Adipocyte (in vitro differentiated cells): ENCODE results near the gene SORCS2.

Experiments used
- DNase-seq: peaks from one replicate; pipeline ENCODE4 v3.0.0-alpha.2; 2015; ENCODE audit warnings: low read depth
- H3K27me3 ChIP-seq: replicated peaks from 2 replicates; pipeline ENCODE4 v1.7.0; 2013; ENCODE audit warnings: mild to moderate bottlenecking, low read length, moderate library complexity; ENCODE audit not compliant: control insufficient read depth, insufficient read depth
- H3K36me3 ChIP-seq: 2 replicates; pipeline ENCODE4 v1.7.0; 2013; ENCODE audit warnings: low read length, mild to moderate bottlenecking, moderate library complexity; ENCODE audit not compliant: control insufficient read depth, insufficient read depth, severe bottlenecking
- H3K4me1 ChIP-seq: 2 replicates; pipeline ENCODE4 v1.7.0; 2013; ENCODE audit warnings: mild to moderate bottlenecking, low read length, moderate library complexity; ENCODE audit not compliant: control insufficient read depth, insufficient read depth
- H3K4me3 ChIP-seq: 2 replicates; pipeline ENCODE4 v1.7.0; 2013; ENCODE audit warnings: mild to moderate bottlenecking, low read length, moderate library complexity
- H3K9ac ChIP-seq: 2 replicates; pipeline ENCODE4 v1.7.0; 2013; ENCODE audit warnings: mild to moderate bottlenecking, low read length, moderate library complexity
- H3K9me3 ChIP-seq: 2 replicates; pipeline ENCODE4 v1.7.0; 2013; ENCODE audit warnings: mild to moderate bottlenecking, low read length, moderate library complexity; ENCODE audit not compliant: control insufficient read depth

The SORCS2 gene

GRCh38 chr4:7172946-7173345 is 19.4 kb upstream of the SORCS2 start:
- Histone ChIP-seq H3K4me3 (no peak overlapping the region), H3K9ac (no peak overlapping the region), H3K27me3 (peaks cover under 1% of the 10 kb centered on the region), H3K4me1 (no peaks in the 10 kb centered on the region), H3K9me3 (no peaks in the 10 kb centered on the region), H3K36me3 (no peaks in the 10 kb centered on the region)
- DNase-seq: no peak

- peaks cover 1% of the 10 kb centered on the region for H3K9me3 ChIP-seq
- no peak for DNase-seq
- H3K36me3 ChIP-seq: no peaks in the 10 kb centered on the region
- H3K4me3 ChIP-seq: no peak overlapping the region
- H3K27me3 ChIP-seq: no peaks in the 10 kb centered on the region
- H3K4me1 ChIP-seq: no peaks in the 10 kb centered on the region
- no peak overlapping the region for H3K9ac ChIP-seq
Measured at GRCh38 chr4:7173841-7174449, 18.4 kb upstream of the SORCS2 start.

DNA sequence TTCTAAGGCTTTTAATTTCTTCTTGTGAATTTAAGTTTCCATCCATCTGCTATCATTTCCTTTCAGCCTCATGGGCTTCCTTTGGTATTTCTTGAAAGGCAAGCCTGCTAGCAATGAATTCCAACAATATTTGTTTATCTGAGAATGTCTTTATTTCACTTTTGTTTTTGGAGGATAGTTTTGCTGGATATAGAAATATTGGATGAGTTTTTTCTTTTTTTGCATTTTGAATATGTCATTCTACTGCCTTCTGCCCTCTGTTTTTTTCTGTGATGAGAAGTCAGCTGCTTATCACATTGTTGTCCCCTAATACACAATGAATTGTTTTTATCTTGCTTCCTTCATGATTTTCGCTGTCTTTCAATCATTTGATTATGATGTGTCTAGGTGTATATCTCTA is 13.2 kb upstream of the SORCS2 start:
- H3K9me3 ChIP-seq: peaks cover 12% of the 10 kb centered on the region
- no peaks in the 10 kb centered on the region for H3K4me1 ChIP-seq
- peak overlapping the region; percentile 16 for H3K4me3 ChIP-seq
- no peaks in the 10 kb centered on the region for H3K27me3 ChIP-seq
- no peak for DNase-seq
- no peaks in the 10 kb centered on the region for H3K36me3 ChIP-seq
- no peak overlapping the region for H3K9ac ChIP-seq

- no peaks in the 10 kb centered on the region for H3K4me1 ChIP-seq
- H3K36me3 ChIP-seq: no peaks in the 10 kb centered on the region
- no peaks in the 10 kb centered on the region for H3K27me3 ChIP-seq
- H3K4me3 ChIP-seq: no peak overlapping the region
- H3K9ac ChIP-seq: no peak overlapping the region
- DNase-seq: no peak
- peaks cover 12% of the 10 kb centered on the region for H3K9me3 ChIP-seq
Measured at GRCh38 chr4:7180938-7181337, 11.4 kb upstream of the SORCS2 start.

- Histone ChIP-seq H3K4me3 (no peak overlapping the region), H3K9me3 (peaks cover 12% of the 10 kb centered on the region), H3K9ac (no peak overlapping the region), H3K36me3 (no peaks in the 10 kb centered on the region), H3K4me1 (no peaks in the 10 kb centered on the region), H3K27me3 (peaks cover 14% of the 10 kb centered on the region)
- no peak for DNase-seq
Measured at GRCh38 chr4:7182616-7183015, 9.7 kb upstream of the SORCS2 start.

DNA sequence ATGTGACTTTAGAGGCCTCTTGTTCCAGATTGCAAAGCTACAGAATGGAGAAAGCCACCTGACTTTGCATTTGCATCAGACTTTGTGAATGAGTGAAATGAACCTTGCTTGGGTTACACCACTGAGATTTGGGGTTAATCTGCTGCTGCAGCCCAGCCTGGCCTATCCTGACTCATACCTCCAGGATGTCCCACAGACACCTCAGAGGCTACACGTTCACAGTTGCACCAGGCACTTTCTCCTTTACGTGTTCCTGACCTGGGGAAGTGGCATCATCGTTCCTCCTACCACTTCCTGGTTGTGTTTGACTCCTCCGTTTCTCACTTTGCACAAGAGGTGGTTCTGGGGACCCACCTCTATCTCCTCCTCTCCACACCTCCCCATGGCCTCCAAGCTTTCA is 9.2 kb upstream of the SORCS2 start:
- no peaks in the 10 kb centered on the region for H3K4me1 ChIP-seq
- peaks cover 19% of the 10 kb centered on the region for H3K27me3 ChIP-seq
- no peaks in the 10 kb centered on the region for H3K36me3 ChIP-seq
- DNase-seq: no peak
- H3K4me3 ChIP-seq: no peak overlapping the region
- H3K9ac ChIP-seq: no peak overlapping the region
- peaks cover 12% of the 10 kb centered on the region for H3K9me3 ChIP-seq

DNA sequence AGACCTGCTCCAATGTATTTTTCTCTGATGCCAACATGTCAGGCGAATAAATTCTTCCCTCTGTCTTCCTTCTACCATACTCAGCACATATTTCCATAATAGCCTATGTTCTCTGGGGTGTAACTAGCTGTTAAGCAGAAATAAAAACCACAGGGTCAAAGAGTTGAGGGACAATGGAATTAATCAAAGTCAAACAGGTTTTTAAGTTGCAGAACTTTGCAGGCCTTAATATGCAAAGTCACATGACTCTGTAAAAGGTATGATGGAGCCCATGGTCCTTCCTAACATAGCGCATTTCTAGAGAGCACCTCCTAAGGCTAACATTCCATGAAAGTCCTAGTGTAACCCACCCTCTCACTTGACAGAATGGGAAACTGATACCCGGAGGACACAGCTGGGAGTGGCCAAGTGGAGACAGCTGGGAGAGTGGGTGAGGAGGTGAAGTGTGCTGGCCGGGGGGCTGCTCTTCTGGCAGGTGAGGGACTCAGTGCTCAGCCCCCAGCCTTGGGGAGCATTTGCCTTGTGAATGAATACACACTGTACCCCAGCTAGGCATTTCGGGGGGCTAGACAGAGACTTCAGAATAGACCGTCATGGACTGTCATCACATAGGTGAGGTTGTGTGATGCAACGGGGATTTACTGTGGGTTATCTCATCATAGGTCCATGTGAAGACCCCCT is 8.4 kb upstream of the SORCS2 start:
- H3K9me3 ChIP-seq: peaks cover 12% of the 10 kb centered on the region
- no peak overlapping the region for H3K4me3 ChIP-seq
- no peaks in the 10 kb centered on the region for H3K36me3 ChIP-seq
- H3K9ac ChIP-seq: no peak overlapping the region
- H3K4me1 ChIP-seq: no peaks in the 10 kb centered on the region
- no peak for DNase-seq
- H3K27me3 ChIP-seq: peaks cover 27% of the 10 kb centered on the region

DNA sequence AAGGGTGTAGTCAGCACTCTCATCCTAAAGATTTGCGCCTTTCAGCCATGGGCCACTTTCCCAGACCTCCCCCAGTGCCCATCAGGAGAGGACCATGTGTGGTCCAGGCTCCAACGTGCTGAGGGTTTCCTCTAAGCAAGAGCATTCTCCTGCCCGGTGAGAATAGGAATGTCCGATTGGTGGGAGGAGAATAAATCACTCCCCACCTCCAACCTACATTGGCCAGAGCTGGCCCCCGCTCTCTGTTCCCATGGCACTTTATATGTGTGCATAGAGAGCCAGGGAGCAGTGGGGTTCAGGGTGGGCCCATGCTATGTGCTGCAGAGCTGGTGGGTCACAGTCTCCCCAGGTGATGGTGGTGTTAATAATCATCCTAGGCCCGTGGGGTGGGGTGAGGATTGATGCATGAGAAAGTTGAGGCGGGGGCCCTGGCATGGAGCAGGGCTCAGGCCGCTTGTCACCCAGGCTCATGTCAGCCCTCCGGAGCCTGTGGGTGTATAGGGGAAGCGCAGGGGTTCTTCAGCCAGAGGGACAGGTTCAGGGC is 6.8 kb upstream of the SORCS2 start:
- Histone ChIP-seq H3K27me3 (peaks cover 43% of the 10 kb centered on the region), H3K36me3 (no peaks in the 10 kb centered on the region), H3K9me3 (no peaks in the 10 kb centered on the region), H3K4me1 (no peaks in the 10 kb centered on the region), H3K9ac (no peak overlapping the region), H3K4me3 (no peak overlapping the region)
- no peak for DNase-seq

DNA sequence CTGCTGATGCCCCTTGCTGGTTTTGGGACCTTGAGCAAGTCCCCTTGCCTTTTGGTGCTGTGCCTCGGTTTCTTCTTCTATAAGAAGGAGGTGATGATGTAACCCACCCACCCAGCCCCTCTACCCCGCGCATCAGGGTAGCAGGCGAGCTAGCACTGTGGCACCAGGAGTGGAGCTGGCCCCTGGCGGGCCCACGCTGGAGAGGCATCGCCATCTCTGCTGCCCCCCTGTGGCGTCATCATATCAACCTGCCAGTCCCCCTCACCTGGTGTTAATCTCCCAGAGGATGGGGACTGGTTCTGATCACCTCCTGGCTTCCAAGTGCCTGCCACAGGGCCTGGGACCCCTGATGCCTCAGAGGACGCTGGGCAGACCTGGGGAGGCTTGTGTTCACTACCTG is 6.3 kb upstream of the SORCS2 start:
- H3K4me3 ChIP-seq: no peak overlapping the region
- DNase-seq: no peak

DNA sequence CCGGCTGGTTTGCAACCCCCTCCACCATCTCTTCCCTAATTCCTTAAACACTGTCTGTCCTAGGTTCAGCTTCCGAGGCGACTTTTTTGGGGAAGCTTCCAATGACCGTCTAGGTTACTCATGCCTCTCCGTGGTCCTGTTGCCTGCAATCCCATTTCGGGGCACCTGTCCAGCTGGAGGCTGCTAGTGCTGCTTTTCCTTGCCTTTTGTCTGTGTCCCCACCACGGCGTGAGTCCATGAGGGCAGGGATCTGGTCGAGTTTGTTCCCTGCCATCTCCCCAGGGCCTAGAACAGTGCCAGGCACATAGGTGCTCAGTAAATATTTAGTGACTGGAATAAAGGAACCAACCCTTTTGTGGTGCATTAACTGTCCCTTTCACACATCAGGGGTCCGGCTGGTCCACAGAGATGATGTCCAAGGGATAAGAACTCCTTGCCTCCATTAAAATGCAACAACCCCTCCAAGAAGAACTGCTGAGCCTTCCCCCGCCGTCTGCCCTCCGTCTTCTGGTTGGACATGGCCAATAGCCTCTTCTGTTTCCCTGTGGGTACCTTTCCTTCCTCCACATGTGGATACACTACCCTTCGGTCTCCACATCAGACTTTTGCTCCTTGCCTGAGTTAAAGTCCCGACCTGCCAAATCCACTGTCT is 5.7 kb upstream of the SORCS2 start:
- DNase-seq: no peak
- Histone ChIP-seq H3K9ac (no peak overlapping the region), H3K9me3 (no peaks in the 10 kb centered on the region), H3K27me3 (peaks cover 50% of the 10 kb centered on the region), H3K36me3 (no peaks in the 10 kb centered on the region), H3K4me1 (no peaks in the 10 kb centered on the region), H3K4me3 (no peak overlapping the region)

More for the DNA sequence above, 6.3 kb upstream of the SORCS2 start:
- no peaks in the 10 kb centered on the region for H3K36me3 ChIP-seq
- no peak overlapping the region for H3K9ac ChIP-seq
- H3K27me3 ChIP-seq: peaks cover 44% of the 10 kb centered on the region
- no peaks in the 10 kb centered on the region for H3K4me1 ChIP-seq
- H3K9me3 ChIP-seq: no peaks in the 10 kb centered on the region

DNA sequence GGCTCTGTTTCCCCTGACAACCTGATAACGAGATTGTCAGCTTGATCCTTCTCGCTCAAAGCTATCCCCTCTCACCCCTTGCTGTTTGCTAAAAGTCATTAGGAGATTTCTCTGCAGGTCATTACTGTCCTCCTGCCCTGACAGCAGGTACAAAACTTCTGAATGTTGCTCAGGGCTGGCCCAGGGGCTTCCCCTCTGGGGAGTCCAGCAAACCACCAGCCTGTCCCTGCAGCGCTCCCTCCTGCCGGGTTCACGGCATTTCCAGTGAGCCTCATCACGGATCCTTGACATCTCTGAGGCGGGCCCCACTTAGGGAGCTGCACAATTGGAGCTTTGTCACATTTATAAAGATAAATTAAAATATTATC is 5.2 kb upstream of the SORCS2 start:
- no peak for DNase-seq
- Histone ChIP-seq H3K9ac (no peak overlapping the region), H3K36me3 (no peaks in the 10 kb centered on the region), H3K4me1 (peaks cover 2% of the 10 kb centered on the region), H3K27me3 (peaks cover 50% of the 10 kb centered on the region), H3K4me3 (no peak overlapping the region), H3K9me3 (no peaks in the 10 kb centered on the region)
